ENCODE data around the gene RTTN. TPM values are rescaled to one million over a fixed set of nuclear protein-coding genes. Genes with fewer than 3 reads are reported as not detected.

The RTTN gene
- total and polyA plus RNA-seq, 2 donors (not counting 3 experiments of a cell fraction or from before 2014, with no cell fraction given), result 3.1 to 17.4 TPM

DNA sequence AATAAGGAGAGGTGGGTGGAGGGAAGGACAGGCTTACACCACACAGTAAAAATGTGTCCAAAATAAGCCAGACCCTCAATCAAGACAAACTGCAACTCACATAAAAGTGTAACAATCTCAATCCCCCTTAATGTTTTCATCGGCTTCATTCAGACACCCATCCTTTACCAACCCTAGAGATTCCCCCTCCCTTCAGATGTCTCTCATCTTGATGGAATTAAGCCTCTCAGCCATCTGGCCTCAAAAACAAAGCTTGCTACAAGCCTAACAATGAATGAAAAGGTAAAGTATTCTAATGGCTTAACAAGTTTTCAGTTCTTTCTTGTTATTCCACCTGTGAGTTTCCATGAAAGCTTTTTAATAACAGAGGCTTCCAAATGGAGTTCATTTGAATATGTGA is 5.2 kb downstream of the RTTN start:
- Histone ChIP-seq H3K79me2 (ENCODE audit: control insufficient read depth, insufficient read depth, low read length) (peaks cover 12% of the 10 kb centered on the region), H3K36me3 (ENCODE audit: control insufficient read depth in 2 of 2, extremely low read depth in 1 of 2, insufficient read depth in 2 of 2, low read length in 2 of 2) (peaks cover 0 to 4% of the 10 kb centered on the region in 2 experiments), H3K27ac (ENCODE audit: insufficient read depth, low read depth, low read length) (no peak overlapping the region), H3K27me3 (ENCODE audit: control insufficient read depth in 2 of 2, insufficient read depth in 2 of 2, low read length in 2 of 2) (no peaks in the 10 kb centered on the region), H3K9me1 (replicated peaks; ENCODE audit: control insufficient read depth, extremely low read depth, insufficient read depth, low read length) (no peaks in the 10 kb centered on the region), H3K4me3 (replicated peaks in 1 of 3; ENCODE audit: insufficient read depth in 1 of 3, low read depth in 1 of 3, low read length in 3 of 3) (no peak overlapping the region), H2AFZ (ENCODE audit: low read depth, low read length) (no peak overlapping the region), H3K4me1 (ENCODE audit: control insufficient read depth, extremely low read depth, insufficient read depth, low read length) (peaks cover 3% of the 10 kb centered on the region), H3K4me2 (ENCODE audit: insufficient read depth, low read length) (no peak overlapping the region), H4K20me1 (replicated peaks; ENCODE audit: control insufficient read depth, extremely low read depth, insufficient read depth, low read length) (no peaks in the 10 kb centered on the region), H3K9me3 (replicated peaks; ENCODE audit: control insufficient read depth, insufficient read depth, low read length) (no peaks in the 10 kb centered on the region), H3K9ac (replicated peaks; ENCODE audit: extremely low read depth, insufficient read depth, low read length) (no peak overlapping the region)
- ChIA-PET POLR2A (no interaction called here), CTCF (interaction anchor here (0.9 to 8.3 kb wide), 2 partner anchors 233 to 249 kb away, joined by 4 to 304 read pairs; no protein-coding TSS in a partner anchor)
- intact Hi-C loops (cut with micrococcal nuclease), result no loop called here
- no peak for FAIRE-seq
- DNase-seq (ENCODE audit: low read depth, low spot score), result no peak
- BruUV-seq (replicated peaks), result no TSS peak
- TF ChIP-seq JUN (IDR thresholded peaks at IDR 0.05; ENCODE audit: borderline replicate concordance, insufficient read depth, insufficient read length, low read depth), result no peak
- TF ChIP-seq EZH2 (IDR thresholded peaks at IDR 0.05; ENCODE audit: borderline replicate concordance, low read depth, low read length, severe bottlenecking), result no peak
- no peak for TF ChIP-seq POLR2A (IDR thresholded peaks at IDR 0.05; ENCODE audit: low read depth, low read length)
- no peak for TF ChIP-seq MYC (IDR thresholded peaks at IDR 0.05; ENCODE audit: low read depth, low read length)
- TF ChIP-seq, protein P1, sequence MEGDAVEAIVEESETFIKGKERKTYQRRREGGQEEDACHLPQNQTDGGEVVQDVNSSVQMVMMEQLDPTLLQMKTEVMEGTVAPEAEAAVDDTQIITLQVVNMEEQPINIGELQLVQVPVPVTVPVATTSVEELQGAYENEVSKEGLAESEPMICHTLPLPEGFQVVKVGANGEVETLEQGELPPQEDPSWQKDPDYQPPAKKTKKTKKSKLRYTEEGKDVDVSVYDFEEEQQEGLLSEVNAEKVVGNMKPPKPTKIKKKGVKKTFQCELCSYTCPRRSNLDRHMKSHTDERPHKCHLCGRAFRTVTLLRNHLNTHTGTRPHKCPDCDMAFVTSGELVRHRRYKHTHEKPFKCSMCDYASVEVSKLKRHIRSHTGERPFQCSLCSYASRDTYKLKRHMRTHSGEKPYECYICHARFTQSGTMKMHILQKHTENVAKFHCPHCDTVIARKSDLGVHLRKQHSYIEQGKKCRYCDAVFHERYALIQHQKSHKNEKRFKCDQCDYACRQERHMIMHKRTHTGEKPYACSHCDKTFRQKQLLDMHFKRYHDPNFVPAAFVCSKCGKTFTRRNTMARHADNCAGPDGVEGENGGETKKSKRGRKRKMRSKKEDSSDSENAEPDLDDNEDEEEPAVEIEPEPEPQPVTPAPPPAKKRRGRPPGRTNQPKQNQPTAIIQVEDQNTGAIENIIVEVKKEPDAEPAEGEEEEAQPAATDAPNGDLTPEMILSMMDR (IDR thresholded peaks at IDR 0.05; ENCODE audit: extremely low read depth in 1 of 2, insufficient read depth in 1 of 2, low read depth in 1 of 2, low read length in 2 of 2), result no peak
- TF ChIP-seq, protein P2, sequence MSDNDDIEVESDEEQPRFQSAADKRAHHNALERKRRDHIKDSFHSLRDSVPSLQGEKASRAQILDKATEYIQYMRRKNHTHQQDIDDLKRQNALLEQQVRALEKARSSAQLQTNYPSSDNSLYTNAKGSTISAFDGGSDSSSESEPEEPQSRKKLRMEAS (IDR thresholded peaks at IDR 0.05; ENCODE audit: insufficient read depth, insufficient read length), result no peak
- TF ChIP-seq GATA2 (IDR thresholded peaks at IDR 0.05; ENCODE audit: insufficient read depth, insufficient read length, low read depth, low read length), result no peak
- dilution Hi-C loops (cut with MboI; ENCODE audit: extremely low pct_ligation_motif_present, low sequenced_read_pairs), result no loop called here
